Left renal cortex interstitium (tissue), 4 donors: Measurements from ENCODE around the gene NDUFB11. TPM values are rescaled to one million over a fixed set of nuclear protein-coding genes. Genes with fewer than 3 reads are reported as not detected.

Experiments used
- DNase-seq, 4 donors: peaks; one replicate each; pipeline ENCODE4 v3.0.0-alpha.2; 2013; ENCODE audit warnings: low read depth in 4 of 4, low spot score in 2 of 4, missing footprints in 1 of 4
- polyA plus RNA-seq, 4 donors: library from polyadenylated mRNA; unstranded; fragments of 120-200 nt; gene quantifications; one replicate each; pipeline ENCODE4 v1.2.1, GENCODE V29; 2013; ENCODE audit not compliant: insufficient read length in 4 of 4

Gene NDUFB11
- polyA plus RNA-seq, 4 donors, result 90.0 to 132 (median 103) TPM

DNA sequence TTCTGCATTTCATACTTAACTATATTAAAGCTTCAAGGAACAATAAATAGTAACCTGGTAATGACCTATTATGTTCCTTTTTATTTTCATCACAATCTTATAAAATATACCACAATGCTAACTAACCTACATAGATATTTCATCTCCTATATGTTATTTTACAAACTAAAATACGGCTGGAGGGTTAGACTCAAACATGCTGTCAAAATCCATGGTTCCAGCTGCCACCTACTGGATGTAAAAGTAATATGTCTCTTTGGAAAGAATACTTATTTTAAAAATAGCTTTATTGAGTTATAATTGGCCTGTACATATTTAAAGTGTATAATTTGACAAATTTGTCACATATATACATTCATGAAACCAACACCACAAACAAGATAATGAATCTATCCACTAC lies 51.3 kb downstream of the NDUFB11 start:
- no peak for DNase-seq

Other genes with a start within 250 kb of the NDUFB11 start
- gene JADE3, start 232.3 kb downstream of the NDUFB11 start, polyA plus RNA-seq, result 10 to 100 TPM; 22.0 to 26.2 (median 23.5) TPM
- gene RGN, start 66.3 kb downstream of the NDUFB11 start, polyA plus RNA-seq, result 10 to 100 TPM; 29.6 to 34.9 (median 31.2) TPM
- 10 to 100 TPM; 46.2 to 70.6 (median 60.8) TPM for gene RBM10, start 519 bp upstream of the NDUFB11 start, polyA plus RNA-seq
- 100 to 1,000 TPM; 207 to 308 (median 252) TPM for gene UBA1, start 49.1 kb upstream of the NDUFB11 start, polyA plus RNA-seq
- gene CDK16, start 74.0 kb upstream of the NDUFB11 start, polyA plus RNA-seq, result 100 to 1,000 TPM; 100 to 144 (median 125) TPM
- gene USP11, start 88.3 kb upstream of the NDUFB11 start, polyA plus RNA-seq, result 100 to 1,000 TPM; 124 to 149 (median 141) TPM
- 1 to 10 TPM in 2 of 4 donors, under 1 TPM in 2; 0.67 to 1.2 (median 0.92) TPM for gene ZNF157, start 225.9 kb upstream of the NDUFB11 start, polyA plus RNA-seq